ENCODE measurements around the gene NYNRIN. TPM values are rescaled to one million over a fixed set of nuclear protein-coding genes. Genes with fewer than 3 reads are reported as not detected.

NYNRIN gene
- total RNA-seq, 1 donor from 2014 or later = 6.2 TPM

- TF ChIP-seq CTCF (conservative IDR thresholded peaks at IDR 0.05; ENCODE audit: low read depth, low read length) = no peak
- DNase-seq (ENCODE audit: low read depth) = no peak
- H3K4me3 ChIP-seq (ENCODE audit: low read depth, low read length) = no peak overlapping the region
Measured at GRCh38 chr14:24416254-24416931, 17.6 kb downstream of the NYNRIN start.

GRCh38 chr14:24416932-24417619, 18.3 kb downstream of the NYNRIN start:
- no peak for DNase-seq (ENCODE audit: low read depth)
- TF ChIP-seq CTCF (conservative IDR thresholded peaks at IDR 0.05; ENCODE audit: low read depth, low read length) = no peak
- H3K4me3 ChIP-seq (ENCODE audit: low read depth, low read length) = no peak overlapping the region

- no peak for TF ChIP-seq CTCF (conservative IDR thresholded peaks at IDR 0.05; ENCODE audit: low read depth, low read length)
- DNase-seq (ENCODE audit: low read depth) = no peak
- H3K4me3 ChIP-seq (ENCODE audit: low read depth, low read length) = no peak overlapping the region
Measured at GRCh38 chr14:24417832-24418491, 19.2 kb downstream of the NYNRIN start.

- no peak for DNase-seq (ENCODE audit: low read depth)
- TF ChIP-seq CTCF (conservative IDR thresholded peaks at IDR 0.05; ENCODE audit: low read depth, low read length) = no peak
- no peak overlapping the region for H3K4me3 ChIP-seq (ENCODE audit: low read depth, low read length)
Measured at GRCh38 chr14:24418492-24418873, 19.7 kb downstream of the NYNRIN start.

- H3K4me3 ChIP-seq (ENCODE audit: low read depth, low read length) = no peak overlapping the region
- TF ChIP-seq CTCF (conservative IDR thresholded peaks at IDR 0.05; ENCODE audit: low read depth, low read length) = no peak
- DNase-seq (ENCODE audit: low read depth) = no peak
Measured at GRCh38 chr14:24422261-24422660, 23.5 kb downstream of the NYNRIN start.

GRCh38 chr14:24422694-24423601, 24.1 kb downstream of the NYNRIN start:
- no peak for TF ChIP-seq CTCF (conservative IDR thresholded peaks at IDR 0.05; ENCODE audit: low read depth, low read length)
- no peak overlapping the region for H3K4me3 ChIP-seq (ENCODE audit: low read depth, low read length)
- no peak for DNase-seq (ENCODE audit: low read depth)
